Endometrial microvascular endothelial cells (primary cell): Measurements from ENCODE around the gene CTDSPL2. TPM values are rescaled to one million over a fixed set of nuclear protein-coding genes. Genes with fewer than 3 reads are reported as not detected.

Source experiments
- in situ Hi-C: cut with HindIII; loops from 2 replicates; pipeline ENCODE4 v1.10.0; 2017; ENCODE audit warnings: low sequenced_read_pairs, low pct_unique_long_range_greater_than_20kb; ENCODE audit errors: inconsistent ontology term
- total RNA-seq: library from RNA; depleted of rRNA; stranded (reverse); fragments of >200 nt; gene quantifications from one replicate; pipeline ENCODE4 v1.2.3, GENCODE V29; 2015; ENCODE audit errors: inconsistent ontology term

Gene CTDSPL2
- total RNA-seq, 1 donor from 2014 or later, result 50.4 TPM

GRCh38 chr15:44570361-44570760 lies 142.9 kb downstream of the CTDSPL2 start:
- in situ Hi-C loops, result no loop called here

GRCh38 chr15:44573386-44573785 lies 146.0 kb downstream of the CTDSPL2 start:
- in situ Hi-C loops, result no loop called here

GRCh38 chr15:44574734-44575133 lies 147.3 kb downstream of the CTDSPL2 start:
- in situ Hi-C loops, result no loop called here

Other genes with a start within 250 kb of the CTDSPL2 start
- gene FRMD5, start 232.4 kb upstream of the CTDSPL2 start, total RNA-seq, result 0.28 TPM
- gene GOLM2, start 138.9 kb upstream of the CTDSPL2 start, total RNA-seq, result 43.6 TPM
- gene EIF3J, start 109.5 kb downstream of the CTDSPL2 start, total RNA-seq, result 98.8 TPM
- gene SPG11, start 236.0 kb downstream of the CTDSPL2 start, total RNA-seq, result 19.8 TPM